HCT116 (cell line): ENCODE data around the gene TNFRSF17. TPM values are rescaled to one million over a fixed set of nuclear protein-coding genes. Genes with fewer than 3 reads are reported as not detected.

ENCODE experiments used
- ATAC-seq: fragments of 200-7000 bp; cut with Tn5 transposase; 2 replicates; pipeline ENCODE4 v1.9.1; 2020; ENCODE audit warnings: mild to moderate bottlenecking, moderate library complexity
- BruUV-seq: library from RNA; stranded (reverse); fragments of 400-500 nt; replicated peaks from 2 replicates; lab custom pipeline; 2021; lab: Mats Ljungman, UMichigan
- CTCF ChIA-PET: fragments of 300-600 bp; sonication (Branson Sonifier 250); formaldehyde crosslinking; loops from one replicate; lab custom pipeline; 2021; ENCODE audit warnings: antibody characterized with exemption; lab: Charles Lee
- POLR2A ChIA-PET: fragments of 300-600, 350-600 bp; sonication (Branson Sonifier 250); formaldehyde crosslinking; loops from one replicate; lab custom pipeline; 2021; ENCODE audit warnings: antibody characterized with exemption; lab: Charles Lee
- RAD21 ChIA-PET, 2 experiments: fragments of 300-600 bp; sonication (Branson Sonifier 250); formaldehyde crosslinking; loops; one replicate each; lab custom pipeline; 2023; ENCODE audit warnings: low total read pairs in 2 of 2; ENCODE audit not compliant: uncharacterized antibody in 2 of 2, unreplicated experiment in 2 of 2, low non-redundant PET in 1 of 2; lab: Charles Lee
- DNase-seq: peaks from one replicate; pipeline ENCODE4 v3.0.0-alpha.2; 2010; ENCODE audit warnings: low read depth, low spot score
- H2AFZ ChIP-seq: fragments of 200-600 bp; shearing (Covaris generic), sonication (generic); 2 replicates; pipeline ENCODE4 v1.6.1; 2017; ENCODE audit warnings: low read depth, mixed run types, mixed read lengths, antibody characterized with exemption, low read length; ENCODE audit not compliant: poor library complexity, severe bottlenecking
- H3K27ac ChIP-seq: 2 replicates; pipeline ENCODE4 v1.5.1; 2012; ENCODE audit warnings: low read depth, low read length
- H3K27me3 ChIP-seq: fragments of 200-600 bp; sonication (generic); 2 replicates; pipeline ENCODE4 v1.6.1; 2016; ENCODE audit warnings: mixed run types, low read length, mixed read lengths; ENCODE audit not compliant: insufficient read depth
- H3K36me3 ChIP-seq, 2 experiments: fragments of 200-500 bp in 1 of 2; fragments of 200-600 bp in 1 of 2; sonication (Bioruptor generic) in 1 of 2; sonication (generic) in 1 of 2; 2 replicates each; pipeline versions ENCODE4 v1.5.1 to v1.6.1; 2014 to 2016; ENCODE audit warnings: low read length in 2 of 2, inconsistent platforms in 1 of 2, mixed read lengths in 1 of 2, mixed run types in 1 of 2; ENCODE audit not compliant: insufficient read depth in 2 of 2, control insufficient read depth in 1 of 2
- H3K4me1 ChIP-seq, 2 experiments: fragments of 200-600 bp in 1 of 2; sonication (generic) in 1 of 2; 2 replicates each; pipeline versions ENCODE4 v1.5.1 to v1.6.1; 2012 to 2017; ENCODE audit warnings: low read length in 2 of 2, inconsistent platforms in 1 of 2, mild to moderate bottlenecking in 1 of 2, mixed read lengths in 1 of 2, mixed run types in 1 of 2, moderate library complexity in 1 of 2; ENCODE audit not compliant: insufficient read depth in 2 of 2, control insufficient read depth in 1 of 2
- H3K4me2 ChIP-seq: fragments of 200-600 bp; sonication (generic); 2 replicates; pipeline ENCODE4 v1.6.1; 2017; ENCODE audit warnings: mixed run types, low read length, mixed read lengths
- H3K4me3 ChIP-seq, 2 experiments: fragments of 200-600 bp in 1 of 2; sonication (generic) in 1 of 2; replicated peaks in 1 of 2; 2 replicates each; pipeline ENCODE4 v1.5.1; 2011 to 2016; ENCODE audit warnings: low read length in 2 of 2, control low read depth in 1 of 2, low read depth in 1 of 2, mild to moderate bottlenecking in 1 of 2, mixed read lengths in 1 of 2, mixed run types in 1 of 2
- H3K79me2 ChIP-seq: fragments of 200-600 bp; sonication (generic); 2 replicates; pipeline ENCODE4 v1.6.1; 2017; ENCODE audit warnings: mild to moderate bottlenecking, mixed run types, low read length, moderate library complexity, mixed read lengths; ENCODE audit not compliant: insufficient read depth
- H3K9ac ChIP-seq: fragments of 200-600 bp; sonication (generic); 2 replicates; pipeline ENCODE4 v1.6.1; 2016; ENCODE audit warnings: low read length, mixed read lengths
- H3K9me2 ChIP-seq: fragments of 200-600 bp; sonication (generic), shearing (Covaris generic); 2 replicates; pipeline ENCODE4 v1.6.1; 2017; ENCODE audit warnings: mixed run types, mild to moderate bottlenecking, moderate library complexity; ENCODE audit not compliant: insufficient read depth
- H3K9me3 ChIP-seq, 2 experiments: fragments of 200-500 bp in 1 of 2; fragments of 200-600 bp in 1 of 2; sonication (Bioruptor generic) in 1 of 2; sonication (generic) in 1 of 2; 2 replicates each; pipeline ENCODE4 v1.6.1; 2014 to 2017; ENCODE audit warnings: low read length in 2 of 2, mixed read lengths in 2 of 2, inconsistent platforms in 1 of 2, low read depth in 1 of 2, mild to moderate bottlenecking in 1 of 2, mixed run types in 1 of 2, moderate library complexity in 1 of 2; ENCODE audit not compliant: control insufficient read depth in 1 of 2, insufficient read depth in 1 of 2
- H4K20me1 ChIP-seq: fragments of 200-600 bp; sonication (generic), shearing (Covaris generic); 2 replicates; pipeline ENCODE4 v1.6.1; 2017; ENCODE audit warnings: mixed run types, mild to moderate bottlenecking, moderate library complexity; ENCODE audit not compliant: insufficient read depth
- ELF1 ChIP-seq: IDR thresholded peaks from 2 replicates; pipeline ENCODE4 v1.6.1; 2012; ENCODE audit warnings: low read depth, borderline replicate concordance
- EZH2 ChIP-seq: fragments of 200-600 bp; sonication (generic); IDR thresholded peaks from 2 replicates; pipeline ENCODE4 v1.6.1; 2017; ENCODE audit warnings: antibody characterized with exemption, mixed run types
- FOSL1 ChIP-seq: IDR thresholded peaks from 2 replicates; pipeline ENCODE4 v1.6.1; 2012; ENCODE audit warnings: low read depth
- JUND ChIP-seq: IDR thresholded peaks from 2 replicates; pipeline ENCODE4 v1.6.1; 2012
- POLR2A ChIP-seq: IDR thresholded peaks from 2 replicates; pipeline ENCODE4 v1.7.0; 2011; ENCODE audit warnings: borderline replicate concordance; ENCODE audit not compliant: insufficient read depth, insufficient read length; ENCODE audit errors: extremely low read depth
- POLR2AphosphoS5 ChIP-seq: IDR thresholded peaks from 2 replicates; pipeline ENCODE4 v1.6.1; 2011; ENCODE audit warnings: mild to moderate bottlenecking, low read depth, low read length, moderate library complexity
- RAD21 ChIP-seq: IDR thresholded peaks from 2 replicates; pipeline ENCODE4 v1.6.1; 2012; ENCODE audit warnings: low read depth, mild to moderate bottlenecking
- SIN3A ChIP-seq: IDR thresholded peaks from 2 replicates; pipeline ENCODE4 v1.6.1; 2012; ENCODE audit warnings: low read depth
- SP1 ChIP-seq: IDR thresholded peaks from 2 replicates; pipeline ENCODE4 v1.6.1; 2012; ENCODE audit warnings: low read depth
- SRF ChIP-seq: IDR thresholded peaks from 2 replicates; pipeline ENCODE4 v1.6.1; 2012; ENCODE audit warnings: low read depth
- TCF7L2 ChIP-seq: IDR thresholded peaks from 2 replicates; pipeline ENCODE4 v1.7.0; 2011; ENCODE audit warnings: borderline replicate concordance, inconsistent platforms; ENCODE audit not compliant: insufficient read depth, insufficient read length; ENCODE audit errors: extremely low read depth
- YY1 ChIP-seq: IDR thresholded peaks from 2 replicates; pipeline ENCODE4 v1.6.1; 2011; ENCODE audit warnings: low read length, low read depth, moderate library complexity, mild to moderate bottlenecking; ENCODE audit not compliant: insufficient replicate concordance; ENCODE audit errors: extremely low read depth
- ZNF274 ChIP-seq: fragments of 200-500 bp; sonication (Bioruptor generic); IDR thresholded peaks from 2 replicates; pipeline ENCODE4 v1.6.1; 2014; ENCODE audit warnings: mild to moderate bottlenecking, low read depth, low read length, inconsistent platforms
- intact Hi-C: fragments of 100-400 bp; cut with micrococcal nuclease; formaldehyde crosslinking; loops from 2 replicates; pipeline ENCODE4 v1.10.0; 2022
- total RNA-seq: library from RNA; stranded (reverse); gene quantifications from one replicate; pipeline ENCODE4 v1.2.1, GENCODE V29; 2021; ENCODE audit not compliant: unreplicated experiment
- TF ChIP-seq, protein P1 (sequence below): IDR thresholded peaks from 2 replicates; pipeline ENCODE4 v1.6.1; 2012
- TF ChIP-seq, protein P2 (sequence below): IDR thresholded peaks from 2 replicates; pipeline ENCODE4 v1.6.1; 2012; ENCODE audit warnings: low read depth
- TF ChIP-seq, protein P3 (sequence below): IDR thresholded peaks from 2 replicates; pipeline ENCODE4 v1.6.1; 2012

TNFRSF17 gene
- total RNA-seq, 1 experiment from 2014 or later, result not detected

DNA sequence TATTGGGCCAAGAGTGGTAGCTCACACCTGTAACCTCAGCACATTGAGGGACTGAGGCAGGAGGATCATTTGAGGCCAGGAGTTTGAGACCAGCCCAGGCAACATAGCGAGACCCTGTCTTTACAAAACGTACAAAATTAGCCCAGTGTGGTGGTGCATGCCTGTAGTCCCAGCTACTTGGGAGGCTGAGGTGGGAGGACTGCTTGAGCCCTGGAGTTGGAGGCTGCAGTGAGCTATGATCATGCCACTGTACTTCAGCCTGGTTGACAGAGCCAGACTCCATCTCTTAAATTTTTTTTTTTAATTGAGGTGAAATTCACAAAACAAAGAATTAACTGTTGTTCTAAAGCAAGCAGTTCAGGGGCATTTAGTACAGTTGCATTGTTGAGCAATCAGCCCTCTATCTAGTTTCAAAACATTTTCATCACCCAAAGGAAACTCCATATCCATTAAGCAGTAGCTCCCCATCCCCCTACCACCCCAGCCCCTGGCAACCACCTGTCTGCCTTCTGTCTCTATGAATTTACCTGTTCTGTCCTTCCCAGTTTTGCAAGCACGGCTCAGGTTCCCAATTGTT is 27.1 kb downstream of the TNFRSF17 start:
- ATAC-seq (no peak), DNase-seq (no peak)
- intact Hi-C loops, result no loop called here
- BruUV-seq, result no TSS peak
- Histone ChIP-seq H3K4me3 (no peak overlapping the region), H2AFZ (no peak overlapping the region), H3K9me3 (no peaks in the 10 kb centered on the region), H3K27ac (no peak overlapping the region), H3K4me1 (no peaks in the 10 kb centered on the region), H3K27me3 (no peaks in the 10 kb centered on the region), H3K4me2 (no peak overlapping the region), H3K36me3 (no peaks in the 10 kb centered on the region), H3K9me2 (no peaks in the 10 kb centered on the region), H3K79me2 (no peaks in the 10 kb centered on the region), H3K9ac (no peak overlapping the region), H4K20me1 (no peaks in the 10 kb centered on the region)
- no peak for TF ChIP-seq YY1
- TF ChIP-seq FOSL1, result no peak
- ChIA-PET CTCF (no interaction called here), POLR2A (no interaction called here), RAD21 (no interaction called here)

DNA sequence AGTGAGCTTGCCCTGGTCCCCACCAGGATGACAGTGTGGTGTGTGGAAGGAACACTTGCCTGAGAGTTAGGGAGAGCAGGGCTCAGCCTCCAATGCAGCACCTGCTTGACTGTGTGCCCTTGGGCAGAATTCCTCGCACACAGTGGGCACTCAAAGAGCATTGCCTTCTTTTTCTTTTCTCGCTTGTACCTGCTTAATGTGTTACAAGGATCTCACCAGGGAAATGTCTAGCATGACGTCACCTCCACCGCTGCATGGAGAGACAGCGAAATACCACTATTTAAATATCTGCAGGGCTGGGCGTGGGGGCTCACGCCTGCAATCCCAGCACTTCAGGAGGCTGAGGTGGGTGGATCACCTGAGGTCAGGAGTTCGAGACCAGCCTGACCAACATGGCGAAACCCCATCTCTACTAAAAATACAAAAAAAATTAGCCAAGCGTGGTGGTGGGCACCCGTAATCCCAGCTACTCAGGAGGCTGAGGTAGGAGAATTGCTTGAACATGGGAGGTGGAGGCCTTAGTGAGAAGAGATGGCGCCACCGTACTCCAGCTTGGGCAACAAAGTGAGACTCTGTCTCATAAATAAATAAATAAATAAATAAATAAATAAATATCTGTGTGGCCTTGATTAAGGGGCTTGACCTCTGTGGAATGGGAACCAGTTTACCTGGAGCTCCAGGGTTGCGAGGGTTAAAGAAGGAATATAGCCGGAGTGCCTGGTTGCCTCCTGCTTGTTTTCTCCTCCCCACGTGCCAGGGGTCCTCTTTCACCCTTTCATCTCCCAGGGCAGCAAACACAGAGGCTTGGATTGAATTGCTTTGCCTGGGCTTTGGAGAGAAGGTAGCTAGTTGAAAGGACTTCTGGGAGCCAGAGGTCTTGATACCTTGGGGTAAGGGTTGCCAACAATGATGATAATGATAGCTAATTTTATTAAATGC is 27.8 kb downstream of the TNFRSF17 start:
- Histone ChIP-seq H2AFZ (no peak overlapping the region), H3K9ac (no peak overlapping the region), H3K4me3 (no peak overlapping the region), H3K4me2 (no peak overlapping the region), H3K27me3 (no peaks in the 10 kb centered on the region), H3K9me3 (no peaks in the 10 kb centered on the region), H4K20me1 (no peaks in the 10 kb centered on the region), H3K4me1 (no peaks in the 10 kb centered on the region), H3K27ac (no peak overlapping the region), H3K79me2 (no peaks in the 10 kb centered on the region), H3K36me3 (no peaks in the 10 kb centered on the region), H3K9me2 (no peaks in the 10 kb centered on the region)
- no peak for DNase-seq
- POLR2A ChIA-PET, result no interaction called here
- no peak for ATAC-seq
- intact Hi-C loops, result no loop called here
- CTCF ChIA-PET, result no interaction called here
- no TSS peak for BruUV-seq
- RAD21 ChIA-PET, result no interaction called here
- TF ChIP-seq POLR2AphosphoS5, result no peak
- TF ChIP-seq, protein P1, sequence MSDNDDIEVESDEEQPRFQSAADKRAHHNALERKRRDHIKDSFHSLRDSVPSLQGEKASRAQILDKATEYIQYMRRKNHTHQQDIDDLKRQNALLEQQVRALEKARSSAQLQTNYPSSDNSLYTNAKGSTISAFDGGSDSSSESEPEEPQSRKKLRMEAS, result no peak
- no peak for TF ChIP-seq RAD21
- TF ChIP-seq SP1, result no peak
- TF ChIP-seq, protein P2, sequence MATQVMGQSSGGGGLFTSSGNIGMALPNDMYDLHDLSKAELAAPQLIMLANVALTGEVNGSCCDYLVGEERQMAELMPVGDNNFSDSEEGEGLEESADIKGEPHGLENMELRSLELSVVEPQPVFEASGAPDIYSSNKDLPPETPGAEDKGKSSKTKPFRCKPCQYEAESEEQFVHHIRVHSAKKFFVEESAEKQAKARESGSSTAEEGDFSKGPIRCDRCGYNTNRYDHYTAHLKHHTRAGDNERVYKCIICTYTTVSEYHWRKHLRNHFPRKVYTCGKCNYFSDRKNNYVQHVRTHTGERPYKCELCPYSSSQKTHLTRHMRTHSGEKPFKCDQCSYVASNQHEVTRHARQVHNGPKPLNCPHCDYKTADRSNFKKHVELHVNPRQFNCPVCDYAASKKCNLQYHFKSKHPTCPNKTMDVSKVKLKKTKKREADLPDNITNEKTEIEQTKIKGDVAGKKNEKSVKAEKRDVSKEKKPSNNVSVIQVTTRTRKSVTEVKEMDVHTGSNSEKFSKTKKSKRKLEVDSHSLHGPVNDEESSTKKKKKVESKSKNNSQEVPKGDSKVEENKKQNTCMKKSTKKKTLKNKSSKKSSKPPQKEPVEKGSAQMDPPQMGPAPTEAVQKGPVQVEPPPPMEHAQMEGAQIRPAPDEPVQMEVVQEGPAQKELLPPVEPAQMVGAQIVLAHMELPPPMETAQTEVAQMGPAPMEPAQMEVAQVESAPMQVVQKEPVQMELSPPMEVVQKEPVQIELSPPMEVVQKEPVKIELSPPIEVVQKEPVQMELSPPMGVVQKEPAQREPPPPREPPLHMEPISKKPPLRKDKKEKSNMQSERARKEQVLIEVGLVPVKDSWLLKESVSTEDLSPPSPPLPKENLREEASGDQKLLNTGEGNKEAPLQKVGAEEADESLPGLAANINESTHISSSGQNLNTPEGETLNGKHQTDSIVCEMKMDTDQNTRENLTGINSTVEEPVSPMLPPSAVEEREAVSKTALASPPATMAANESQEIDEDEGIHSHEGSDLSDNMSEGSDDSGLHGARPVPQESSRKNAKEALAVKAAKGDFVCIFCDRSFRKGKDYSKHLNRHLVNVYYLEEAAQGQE, result no peak
- TF ChIP-seq JUND, result no peak
- TF ChIP-seq ELF1, result no peak
- TF ChIP-seq YY1, result no peak
- no peak for TF ChIP-seq SIN3A
- TF ChIP-seq, protein P3, sequence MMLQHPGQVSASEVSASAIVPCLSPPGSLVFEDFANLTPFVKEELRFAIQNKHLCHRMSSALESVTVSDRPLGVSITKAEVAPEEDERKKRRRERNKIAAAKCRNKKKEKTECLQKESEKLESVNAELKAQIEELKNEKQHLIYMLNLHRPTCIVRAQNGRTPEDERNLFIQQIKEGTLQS, result no peak
- TF ChIP-seq ZNF274, result no peak
- no peak for TF ChIP-seq TCF7L2
- TF ChIP-seq POLR2A, result no peak
- TF ChIP-seq SRF, result no peak
- TF ChIP-seq EZH2, result no peak
